Ishikawa (cell line): ENCODE data around the gene SEC14L5.

Source experiments
- EGR1 ChIP-seq: IDR thresholded peaks from 2 replicates; pipeline ENCODE4 v1.6.1; 2012
- EP300 ChIP-seq: IDR thresholded peaks from 2 replicates; pipeline ENCODE4 v1.6.1; 2012; ENCODE audit warnings: borderline replicate concordance
- TAF1 ChIP-seq: IDR thresholded peaks from 2 replicates; pipeline ENCODE4 v1.6.1; 2012; ENCODE audit warnings: low read depth, mild to moderate bottlenecking
- TCF12 ChIP-seq: IDR thresholded peaks from 2 replicates; pipeline ENCODE4 v1.6.1; 2012; ENCODE audit warnings: low read depth

DNA sequence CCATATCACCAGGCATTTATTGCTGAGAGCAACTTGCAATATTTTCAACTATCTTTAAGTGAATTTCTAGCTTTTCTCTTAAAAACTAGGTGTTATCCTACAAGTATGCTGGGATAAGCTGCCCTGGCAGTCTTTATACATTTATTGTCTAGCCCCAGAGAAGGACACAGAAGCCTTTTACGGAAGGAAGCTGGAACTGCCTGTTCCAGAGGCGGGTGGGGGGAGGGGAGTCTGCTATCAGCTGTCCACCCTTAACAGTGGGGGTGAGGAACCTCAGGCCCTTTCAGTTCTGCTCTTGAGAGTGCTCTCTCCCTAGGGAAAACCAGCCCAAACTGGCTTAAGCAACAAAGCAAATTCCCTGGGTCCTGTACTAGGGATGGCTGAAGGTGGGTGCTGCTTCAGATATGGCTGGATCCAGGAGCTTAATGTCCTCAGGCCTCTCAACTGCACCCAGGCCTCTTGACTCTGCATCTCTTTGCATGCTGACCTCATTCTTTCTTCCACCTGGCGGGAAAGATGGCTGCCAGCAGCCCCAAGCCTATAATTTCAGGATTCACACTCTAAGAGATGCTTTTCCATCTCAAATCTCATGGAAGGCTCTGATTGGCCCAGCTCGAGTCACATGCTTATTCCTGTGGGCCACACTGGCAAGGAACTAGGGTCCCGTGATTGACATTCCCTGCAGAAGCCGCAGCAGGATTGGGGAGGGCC is 59.0 kb downstream of the SEC14L5 start:
- TF ChIP-seq EGR1: no peak
- TF ChIP-seq TAF1: no peak
- TF ChIP-seq EP300: no peak
- no peak for TF ChIP-seq TCF12
